Naive B cell (primary cell): ENCODE results near the gene PDE8A. TPM values are rescaled to one million over a fixed set of nuclear protein-coding genes. Genes with fewer than 3 reads are reported as not detected.
A peak's percentile ranks its signal among the peaks of the same experiment; 100 is the strongest.

Experiments
- ATAC-seq, 2 donors: fragments of 150-1000 bp; cut with Tn5 transposase; 2 replicates each; pipeline ENCODE4 v1.10.0; 2021; ENCODE audit warnings: low read depth in 2 of 2, mild to moderate bottlenecking in 2 of 2, moderate library complexity in 2 of 2
- DNase-seq: peaks from one replicate; pipeline ENCODE4 v3.0.0; 2022
- H3K27ac Mint-ChIP-seq, 6 donors: one replicate each; pipeline ENCODE4 v1.8.0; 2020 to 2022; ENCODE audit warnings: mild to moderate bottlenecking in 6 of 6, mixed read lengths in 6 of 6, moderate library complexity in 5 of 6, inconsistent platforms in 2 of 6
- H3K27me3 Mint-ChIP-seq, 3 donors: one replicate each; pipeline ENCODE4 v1.8.0; 2021 to 2022; ENCODE audit warnings: mixed read lengths in 3 of 3, mild to moderate bottlenecking in 1 of 3
- H3K36me3 Mint-ChIP-seq, 2 donors: one replicate each; pipeline ENCODE4 v1.8.0; 2020 to 2022; ENCODE audit warnings: mixed read lengths in 2 of 2, inconsistent platforms in 1 of 2, mild to moderate bottlenecking in 1 of 2
- H3K4me1 Mint-ChIP-seq, 3 donors: one replicate each; pipeline ENCODE4 v1.8.0; 2020 to 2022; ENCODE audit warnings: mixed read lengths in 3 of 3, inconsistent platforms in 1 of 3, mild to moderate bottlenecking in 1 of 3, moderate library complexity in 1 of 3
- H3K4me3 Mint-ChIP-seq, 8 donors: one replicate each; pipeline ENCODE4 v1.8.0; 2020 to 2022; ENCODE audit warnings: mild to moderate bottlenecking in 8 of 8, mixed read lengths in 8 of 8, moderate library complexity in 8 of 8, inconsistent platforms in 2 of 8
- H3K9me3 Mint-ChIP-seq, 7 donors: one replicate each; pipeline ENCODE4 v1.8.0; 2020 to 2022; ENCODE audit warnings: mixed read lengths in 7 of 7, mild to moderate bottlenecking in 5 of 7, inconsistent platforms in 2 of 7, moderate library complexity in 1 of 7
- polyA plus RNA-seq, 6 donors: library from polyadenylated mRNA; unstranded; fragments of 300-500 nt; fragmentation: Illumina TruSeq; gene quantifications; one replicate each; pipeline ENCODE4 v1.2.3, GENCODE V29; 2021; ENCODE audit warnings: low read depth in 6 of 6

PDE8A gene
- polyA plus RNA-seq, 6 donors from 2014 or later: 3.1 to 6.5 (median 4.0) TPM

GRCh38 chr15:84969257-84969656 is 12.4 kb upstream of the PDE8A start:
- Mint-ChIP-seq H3K27me3 (peaks cover 2 to 7% (median 3%) of the 10 kb centered on the region in 3 donors), H3K4me3 (no peak overlapping the region), H3K4me1 (no peaks in the 10 kb centered on the region), H3K9me3 (peaks cover 0 to 6% (median 4%) of the 10 kb centered on the region in 7 donors), H3K36me3 (no peaks in the 10 kb centered on the region), H3K27ac (no peak overlapping the region)
- no peak for DNase-seq
- no peak for ATAC-seq

GRCh38 chr15:84970843-84971242 is 10.8 kb upstream of the PDE8A start:
- Mint-ChIP-seq H3K4me1 (no peaks in the 10 kb centered on the region), H3K27ac (no peak overlapping the region), H3K27me3 (peaks cover 0 to 8% (median 6%) of the 10 kb centered on the region in 3 donors), H3K36me3 (no peaks in the 10 kb centered on the region), H3K9me3 (peaks cover 0 to 4% (median 2%) of the 10 kb centered on the region in 7 donors), H3K4me3 (no peak overlapping the region)
- no peak for ATAC-seq
- DNase-seq: no peak

- H3K4me1 Mint-ChIP-seq: peaks cover 0 to 4% (median 3%) of the 10 kb centered on the region in 3 donors
- DNase-seq (no peak), ATAC-seq (no peak)
- H3K36me3 Mint-ChIP-seq: no peaks in the 10 kb centered on the region
- H3K27me3 Mint-ChIP-seq: peaks cover 0 to 11% (median 8%) of the 10 kb centered on the region in 3 donors
- no peak overlapping the region for H3K4me3 Mint-ChIP-seq
- no peak overlapping the region for H3K27ac Mint-ChIP-seq
- no peaks in the 10 kb centered on the region for H3K9me3 Mint-ChIP-seq
Observed at GRCh38 chr15:84973492-84974460, 7.9 kb upstream of the PDE8A start.

- Mint-ChIP-seq H3K36me3 (no peaks in the 10 kb centered on the region), H3K27me3 (peaks cover 0 to 5% (median 5%) of the 10 kb centered on the region in 3 donors), H3K27ac (no peak overlapping the region), H3K4me3 (peak overlapping the region in 1 of 8 donors; percentile 7), H3K4me1 (peaks cover 3 to 18% (median 12%) of the 10 kb centered on the region in 3 donors), H3K9me3 (no peaks in the 10 kb centered on the region)
- ATAC-seq (no peak), DNase-seq (no peak)
Observed at GRCh38 chr15:84975871-84976351, 5.7 kb upstream of the PDE8A start.

GRCh38 chr15:84976746-84977345 is 4.8 kb upstream of the PDE8A start:
- DNase-seq (no peak), ATAC-seq (no peak)
- Mint-ChIP-seq H3K4me3 (peak overlapping the region in 1 of 8 donors; percentile 19), H3K9me3 (no peaks in the 10 kb centered on the region), H3K27ac (no peak overlapping the region), H3K27me3 (peaks cover 0 to 5% (median 5%) of the 10 kb centered on the region in 3 donors), H3K4me1 (peaks cover 3 to 18% (median 12%) of the 10 kb centered on the region in 3 donors), H3K36me3 (no peaks in the 10 kb centered on the region)

GRCh38 chr15:84979651-84980050 is 2.0 kb upstream of the PDE8A start:
- Mint-ChIP-seq H3K9me3 (no peaks in the 10 kb centered on the region), H3K27me3 (peaks cover 0 to 5% (median 5%) of the 10 kb centered on the region in 3 donors), H3K4me3 (peak overlapping the region; percentile 83 to 98 (median 97)), H3K27ac (peak overlapping the region in 4 of 6 donors; percentile 93 to 99 (median 97)), H3K4me1 (peaks cover 3 to 36% (median 36%) of the 10 kb centered on the region in 3 donors), H3K36me3 (no peaks in the 10 kb centered on the region)
- ATAC-seq (no peak), DNase-seq (no peak)

GRCh38 chr15:84980196-84981053 is 1.2 kb upstream of the PDE8A start:
- H3K27me3 Mint-ChIP-seq: peaks cover 0 to 5% (median under 1%) of the 10 kb centered on the region in 3 donors
- no peaks in the 10 kb centered on the region for H3K9me3 Mint-ChIP-seq
- H3K27ac Mint-ChIP-seq: peak overlapping the region; percentile 93 to 99 (median 98)
- H3K36me3 Mint-ChIP-seq: no peaks in the 10 kb centered on the region
- DNase-seq (peak; percentile 91), ATAC-seq (peak; percentile 65 to 67)
- peak overlapping the region; percentile 83 to 98 (median 97) for H3K4me3 Mint-ChIP-seq
- H3K4me1 Mint-ChIP-seq: peaks cover 3 to 43% (median 39%) of the 10 kb centered on the region in 3 donors

GRCh38 chr15:84981054-84981710 is 474 bp upstream of the PDE8A start:
- H3K9me3 Mint-ChIP-seq: no peaks in the 10 kb centered on the region
- H3K27ac Mint-ChIP-seq: peak overlapping the region; percentile 90 to 99 (median 97)
- peaks cover 3 to 48% (median 42%) of the 10 kb centered on the region in 3 donors for H3K4me1 Mint-ChIP-seq
- peak overlapping the region; percentile 83 to 98 (median 97) for H3K4me3 Mint-ChIP-seq
- peak; percentile 69 to 74 for ATAC-seq
- H3K27me3 Mint-ChIP-seq: peaks cover 0 to 5% (median 0%) of the 10 kb centered on the region in 3 donors
- peak; percentile 97 for DNase-seq
- H3K36me3 Mint-ChIP-seq: no peaks in the 10 kb centered on the region

GRCh38 chr15:84982301-84982920 is 755 bp downstream of the PDE8A start:
- Mint-ChIP-seq H3K36me3 (no peaks in the 10 kb centered on the region), H3K4me3 (peak overlapping the region; percentile 83 to 99 (median 96)), H3K27ac (peak overlapping the region in 5 of 6 donors; percentile 90 to 96 (median 93)), H3K4me1 (peaks cover 3 to 53% (median 52%) of the 10 kb centered on the region in 3 donors), H3K27me3 (no peaks in the 10 kb centered on the region), H3K9me3 (no peaks in the 10 kb centered on the region)
- ATAC-seq: no peak
- peak; percentile 39 for DNase-seq

- ATAC-seq (no peak), DNase-seq (no peak)
- Mint-ChIP-seq H3K4me1 (peaks cover 7 to 57% (median 57%) of the 10 kb centered on the region in 3 donors), H3K4me3 (peak overlapping the region in 7 of 8 donors; percentile 15 to 99 (median 95)), H3K36me3 (no peaks in the 10 kb centered on the region), H3K27me3 (no peaks in the 10 kb centered on the region), H3K27ac (peak overlapping the region in 3 of 6 donors; percentile 54 to 94 (median 93)), H3K9me3 (no peaks in the 10 kb centered on the region)
Observed at GRCh38 chr15:84983294-84983693, 1.6 kb downstream of the PDE8A start.

- peaks cover 8 to 61% (median 58%) of the 10 kb centered on the region in 3 donors for H3K4me1 Mint-ChIP-seq
- H3K9me3 Mint-ChIP-seq: no peaks in the 10 kb centered on the region
- no peak overlapping the region for H3K27ac Mint-ChIP-seq
- H3K36me3 Mint-ChIP-seq: no peaks in the 10 kb centered on the region
- ATAC-seq: no peak
- no peak for DNase-seq
- H3K4me3 Mint-ChIP-seq: peak overlapping the region in 3 of 8 donors; percentile 83 to 98 (median 95)
- H3K27me3 Mint-ChIP-seq: no peaks in the 10 kb centered on the region
Observed at GRCh38 chr15:84983711-84984110, 2.1 kb downstream of the PDE8A start.

GRCh38 chr15:84985158-84985557 is 3.5 kb downstream of the PDE8A start:
- no peaks in the 10 kb centered on the region for H3K36me3 Mint-ChIP-seq

More at GRCh38 chr15:84985158-84985557, 3.5 kb downstream of the PDE8A start:
- Mint-ChIP-seq H3K4me1 (peaks cover 14 to 62% (median 56%) of the 10 kb centered on the region in 3 donors), H3K27ac (peak overlapping the region in 2 of 6 donors; percentile 30 to 81), H3K27me3 (no peaks in the 10 kb centered on the region), H3K9me3 (no peaks in the 10 kb centered on the region), H3K4me3 (peak overlapping the region in 1 of 8 donors; percentile 66)
- DNase-seq (no peak), ATAC-seq (no peak)
